GM18873 (cell line): ENCODE data around the gene ANKZF1.

Source experiments
- ATAC-seq: cut with Tn5 transposase; IDR thresholded peaks from one replicate; pipeline ENCODE4 v1.9.1; 2021; ENCODE audit warnings: mild to moderate bottlenecking, moderate library complexity, moderate number of reproducible peaks; ENCODE audit not compliant: unreplicated experiment, low FRiP score

Gene ANKZF1

DNA sequence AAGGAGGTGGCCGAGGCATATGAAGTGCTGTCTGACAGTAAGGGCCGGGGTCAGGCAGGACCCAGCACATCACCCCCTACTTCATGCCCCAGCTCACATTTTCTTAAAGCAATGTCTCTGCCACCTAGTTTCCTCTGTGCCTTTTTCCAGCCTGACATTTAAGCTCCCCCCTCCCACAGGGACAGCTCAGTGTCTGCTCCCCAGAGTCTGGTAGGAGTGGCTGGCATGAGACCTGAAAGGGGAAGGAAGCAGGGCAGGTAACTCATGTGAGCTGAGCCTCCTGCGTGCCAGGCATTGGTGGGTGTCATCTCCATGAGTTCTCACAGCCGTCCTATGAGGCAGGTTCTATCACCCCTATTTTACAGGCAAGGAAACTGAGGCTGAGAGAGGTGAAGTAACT, 51.0 kb downstream of the ANKZF1 start:
- ATAC-seq = no peak

DNA sequence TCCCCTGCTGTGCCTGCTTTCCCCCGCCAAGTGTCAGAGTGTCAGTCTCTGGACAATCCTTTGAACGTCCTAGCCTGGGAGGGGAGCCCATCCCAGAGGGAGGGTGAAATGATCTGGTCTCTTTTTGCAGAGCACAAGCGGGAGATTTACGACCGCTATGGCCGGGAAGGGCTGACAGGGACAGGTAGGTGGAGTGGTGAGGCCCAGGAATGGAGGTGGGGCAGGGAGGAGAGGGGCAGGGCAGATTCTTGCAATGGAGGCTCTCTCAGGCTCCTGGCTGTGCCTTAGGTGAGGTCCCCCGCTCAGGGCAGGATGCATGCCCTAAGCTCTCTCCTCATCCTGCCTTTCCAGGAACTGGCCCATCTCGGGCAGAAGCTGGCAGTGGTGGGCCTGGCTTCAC, 52.0 kb downstream of the ANKZF1 start:
- no peak for ATAC-seq

GRCh38 chr2:219282375-219282774, 52.8 kb downstream of the ANKZF1 start:
- ATAC-seq = no peak

GRCh38 chr2:219282943-219283581, 53.5 kb downstream of the ANKZF1 start:
- no peak for ATAC-seq

DNA sequence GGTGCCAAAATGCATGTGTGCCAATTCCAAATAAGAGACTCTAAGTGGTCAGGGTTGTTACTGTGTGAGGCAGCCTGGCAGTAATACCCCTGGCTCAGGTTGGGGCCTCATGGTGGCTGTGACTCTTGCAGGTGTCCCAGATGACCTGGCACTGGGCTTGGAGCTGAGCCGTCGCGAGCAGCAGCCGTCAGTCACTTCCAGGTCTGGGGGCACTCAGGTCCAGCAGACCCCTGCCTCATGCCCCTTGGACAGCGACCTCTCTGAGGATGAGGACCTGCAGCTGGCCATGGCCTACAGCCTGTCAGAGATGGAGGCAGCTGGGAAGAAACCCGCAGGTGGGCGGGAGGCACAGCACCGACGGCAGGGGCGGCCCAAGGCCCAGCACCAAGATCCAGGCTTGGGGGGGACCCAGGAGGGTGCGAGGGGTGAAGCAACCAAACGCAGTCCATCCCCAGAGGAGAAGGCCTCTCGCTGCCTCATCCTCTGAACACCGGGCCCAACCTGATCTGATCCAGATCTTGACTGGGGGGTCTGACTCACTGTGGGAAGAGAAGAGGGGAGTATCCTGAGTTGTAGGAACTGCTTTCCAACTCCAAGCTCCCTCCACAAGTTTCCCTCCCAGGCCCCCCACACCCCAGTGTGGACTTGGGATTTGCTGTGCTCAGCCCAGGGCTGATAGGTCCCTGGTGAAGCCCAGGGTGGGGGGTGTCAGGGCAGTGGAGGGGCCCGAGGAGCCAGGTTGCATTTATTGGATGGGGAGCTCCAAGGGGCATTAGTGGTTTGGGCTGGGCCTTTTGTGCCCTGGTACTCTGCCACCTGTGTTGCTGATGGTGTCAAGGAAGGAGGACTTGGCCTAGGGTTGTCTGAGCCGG, 55.1 kb downstream of the ANKZF1 start:
- no peak for ATAC-seq

DNA sequence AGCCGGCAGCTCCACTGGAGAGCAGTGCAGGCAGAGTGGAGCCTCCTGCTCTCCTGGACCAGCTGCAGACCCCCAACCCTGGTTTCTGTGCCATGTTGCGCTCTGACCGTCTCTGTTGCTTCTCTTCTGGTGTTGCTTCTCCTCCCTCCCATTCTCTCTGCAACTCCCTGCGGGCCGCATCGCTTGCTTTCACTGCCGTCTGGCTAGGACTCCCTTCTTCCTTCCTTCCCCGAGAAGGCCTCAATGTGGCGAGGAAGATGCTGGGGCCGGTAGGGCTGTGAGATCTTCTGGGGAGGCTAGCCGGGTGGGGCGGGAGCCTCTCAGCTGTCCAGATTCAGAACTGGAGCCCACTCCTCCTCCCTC, 55.7 kb downstream of the ANKZF1 start:
- no peak for ATAC-seq

GRCh38 chr2:219285894-219286425, 56.4 kb downstream of the ANKZF1 start:
- no peak for ATAC-seq
